Heart left ventricle (tissue), 13 donors: ENCODE measurements around the gene PLAU.

Experiments
- CTCF ChIP-seq, 12 donors: fragments of 200-600 bp; sonication (generic) in 4 of 12; IDR thresholded peaks; one replicate each; pipeline versions ENCODE4 v1.5.0 to v1.8.0; 2018 to 2022; ENCODE audit warnings: antibody characterized with exemption in 12 of 12, mild to moderate bottlenecking in 5 of 12
- POLR2A ChIP-seq, 2 donors: fragments of 450-650 bp; IDR thresholded peaks; one replicate each; pipeline ENCODE4 v1.6.1; 2017; ENCODE audit warnings: antibody characterized with exemption in 2 of 2, mild to moderate bottlenecking in 2 of 2, moderate library complexity in 2 of 2
- donor health status: ischemic (EF 13 %, LVEDD 7.1; RV severe dilation, severe dysfunction).
- donor health status: DM: no; HTN: yes; CAD: no.
- donor health status: DM: no; HTN: no; CAD: no.
- donor health status: ischemic (EF 25% LVEDD 6.9; RV normal size, moderate dysfunction).
- donor health status: ischemic (EF 25% LVEDD 5.7; RV mildly dilated, moderate dysfunction).
- donor health status: ischemic (EF 35%, LVEDD 5.7; RV mildly dilated, moderate dysfunction).
- donor health status: nonischemic (EF 11% LVEDD 7.7; RV severe dilation, severe dysfunction).
- donor health status: DM: yes; HTN: yes; CAD: no.
- donor health status: PGD.
- donor health status: ischemic (EF 29% LVEDD 5.4; RV normal size, mild dysfunction).
- donor health status: nonischemic (EF 23%, LVEDD 6.1; RV moderate dilation, normal function).

DNA sequence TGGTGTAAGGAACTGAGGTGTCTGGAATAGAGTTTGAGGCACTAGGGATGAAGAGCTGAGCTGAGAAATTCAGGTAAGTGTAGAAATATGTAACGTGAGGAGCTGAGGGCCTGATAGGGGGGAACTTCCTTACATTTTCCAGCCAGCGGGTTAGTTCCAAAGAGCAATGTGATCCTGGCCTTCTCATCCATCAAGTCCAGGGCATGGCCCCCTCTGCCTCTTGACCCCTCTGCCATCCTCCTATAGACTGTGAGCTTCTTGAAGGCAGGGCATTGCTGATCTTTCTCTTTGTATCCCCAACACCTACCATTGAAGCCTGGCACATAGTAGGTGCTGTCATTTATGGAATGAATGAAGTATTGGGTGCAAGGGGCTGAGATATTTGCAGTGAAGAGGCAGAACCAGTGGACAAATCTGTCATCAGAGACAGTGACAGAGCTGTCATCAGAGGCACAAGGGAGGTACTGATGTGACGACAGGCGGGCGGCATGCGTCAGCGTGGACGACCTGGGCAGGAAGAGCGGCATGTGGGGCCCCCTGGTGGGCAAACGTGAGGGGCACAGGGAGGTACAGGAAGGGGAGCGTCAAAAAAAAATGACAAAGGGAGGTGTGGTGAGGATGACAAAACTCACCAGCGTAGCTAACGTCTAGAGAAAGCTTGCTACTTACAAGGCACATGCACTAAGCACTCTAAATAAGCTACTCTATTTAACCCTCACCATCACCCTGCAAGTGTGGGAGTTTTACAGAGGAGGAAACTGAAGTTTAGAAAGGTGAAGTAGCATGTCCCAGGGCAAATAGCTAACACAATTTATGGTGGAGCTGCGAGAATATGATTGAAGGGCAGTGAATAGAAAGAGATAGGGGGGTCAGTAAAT, 31.4 kb upstream of the PLAU start:
- TF ChIP-seq CTCF (IDR thresholded peaks at IDR 0.05) (peak; percentile 88 to 98 (median 93)), POLR2A (IDR thresholded peaks at IDR 0.05) (no peak)
